Measurements from ENCODE around the gene PCNT.

Gene PCNT

GRCh38 chr21:46323710-46324389, at the start of gene PCNT, which contains the start of gene C21orf58:
Gene PCNT, plus strand, starts transcription at chr21:46324156. Its CDS starts 73 bp downstream, at chr21:46324229.
Gene C21orf58, minus strand, starts transcription at chr21:46323870. Its CDS starts 1,132 bp downstream, at chr21:46322738.
- peak; percentile 98 for DNase-seq (ENCODE audit: low read depth)

- DNase-seq (ENCODE audit: low read depth): no peak
Observed at GRCh38 chr21:46274797-46275390, 49.1 kb upstream of the PCNT start.

- no peak for DNase-seq (ENCODE audit: low read depth)
Observed at GRCh38 chr21:46284077-46284644, 39.8 kb upstream of the PCNT start.

- DNase-seq (ENCODE audit: low read depth): no peak
Observed at GRCh38 chr21:46284733-46285132, 39.2 kb upstream of the PCNT start.

- DNase-seq (ENCODE audit: low read depth): no peak
Observed at GRCh38 chr21:46285206-46285661, 38.7 kb upstream of the PCNT start, which contains the start of gene MCM3AP. Gene MCM3AP, minus strand, starts transcription at chr21:46285611. Its CDS starts 325 bp downstream, at chr21:46285286.

GRCh38 chr21:46285761-46286647, 38.0 kb upstream of the PCNT start, which contains the start of gene YBEY:
Gene YBEY, plus strand, starts transcription at chr21:46286342. Its CDS starts 572 bp downstream, at chr21:46286914.
- peak; percentile 76 for DNase-seq (ENCODE audit: low read depth)

- DNase-seq (ENCODE audit: low read depth): no peak
Observed at GRCh38 chr21:46286648-46287002, 37.3 kb upstream of the PCNT start.

- no peak for DNase-seq (ENCODE audit: low read depth)
Observed at GRCh38 chr21:46287541-46287940, 36.4 kb upstream of the PCNT start.

GRCh38 chr21:46289655-46290179, 34.2 kb upstream of the PCNT start:
- DNase-seq (ENCODE audit: low read depth): no peak

GRCh38 chr21:46291561-46291960, 32.4 kb upstream of the PCNT start:
- DNase-seq (ENCODE audit: low read depth): no peak

- no peak for DNase-seq (ENCODE audit: low read depth)
Observed at GRCh38 chr21:46294647-46295176, 29.2 kb upstream of the PCNT start.

GRCh38 chr21:46295177-46295770, 28.7 kb upstream of the PCNT start:
- no peak for DNase-seq (ENCODE audit: low read depth)

- peak; percentile 37 for DNase-seq (ENCODE audit: low read depth)
Observed at GRCh38 chr21:46295996-46296752, 27.8 kb upstream of the PCNT start.

- DNase-seq (ENCODE audit: low read depth): no peak
Observed at GRCh38 chr21:46297338-46298271, 26.4 kb upstream of the PCNT start.

- no peak for DNase-seq (ENCODE audit: low read depth)
Observed at GRCh38 chr21:46299167-46299566, 24.8 kb upstream of the PCNT start.

- DNase-seq (ENCODE audit: low read depth): no peak
Observed at GRCh38 chr21:46301759-46302158, 22.2 kb upstream of the PCNT start.

GRCh38 chr21:46304437-46304836, 19.5 kb upstream of the PCNT start:
- no peak for DNase-seq (ENCODE audit: low read depth)

GRCh38 chr21:46304955-46305354, 19.0 kb upstream of the PCNT start:
- no peak for DNase-seq (ENCODE audit: low read depth)

- no peak for DNase-seq (ENCODE audit: low read depth)
Observed at GRCh38 chr21:46307625-46308024, 16.3 kb upstream of the PCNT start.

All from stimulated activated CD8-positive, alpha-beta memory T cell treated with anti-CD3 and anti-CD28 coated beads, Interleukin-12 subunit alpha, Interleukin-12 subunit beta, amount 100 ng/mL, for 4 hours (primary cell).